Panc1 (cell line): ENCODE data around the gene OTUD1.

Source experiments
- CTCF ChIP-seq: fragments of 450-650 bp; IDR thresholded peaks from 2 replicates; pipeline ENCODE4 v1.5.1; 2017; ENCODE audit warnings: mild to moderate bottlenecking
- TF ChIP-seq, protein P1 (sequence below), 2 experiments: IDR thresholded peaks; 2 replicates each; pipeline ENCODE4 v1.6.1; 2011 to 2012; ENCODE audit warnings: low read depth in 2 of 2, control low read depth in 1 of 2, low read length in 1 of 2, mild to moderate bottlenecking in 1 of 2, moderate library complexity in 1 of 2; ENCODE audit not compliant: insufficient read depth in 1 of 2

GRCh38 chr10:23395017-23395416, 43.9 kb upstream of the OTUD1 start:
- TF ChIP-seq CTCF = no peak
- TF ChIP-seq, protein P1, sequence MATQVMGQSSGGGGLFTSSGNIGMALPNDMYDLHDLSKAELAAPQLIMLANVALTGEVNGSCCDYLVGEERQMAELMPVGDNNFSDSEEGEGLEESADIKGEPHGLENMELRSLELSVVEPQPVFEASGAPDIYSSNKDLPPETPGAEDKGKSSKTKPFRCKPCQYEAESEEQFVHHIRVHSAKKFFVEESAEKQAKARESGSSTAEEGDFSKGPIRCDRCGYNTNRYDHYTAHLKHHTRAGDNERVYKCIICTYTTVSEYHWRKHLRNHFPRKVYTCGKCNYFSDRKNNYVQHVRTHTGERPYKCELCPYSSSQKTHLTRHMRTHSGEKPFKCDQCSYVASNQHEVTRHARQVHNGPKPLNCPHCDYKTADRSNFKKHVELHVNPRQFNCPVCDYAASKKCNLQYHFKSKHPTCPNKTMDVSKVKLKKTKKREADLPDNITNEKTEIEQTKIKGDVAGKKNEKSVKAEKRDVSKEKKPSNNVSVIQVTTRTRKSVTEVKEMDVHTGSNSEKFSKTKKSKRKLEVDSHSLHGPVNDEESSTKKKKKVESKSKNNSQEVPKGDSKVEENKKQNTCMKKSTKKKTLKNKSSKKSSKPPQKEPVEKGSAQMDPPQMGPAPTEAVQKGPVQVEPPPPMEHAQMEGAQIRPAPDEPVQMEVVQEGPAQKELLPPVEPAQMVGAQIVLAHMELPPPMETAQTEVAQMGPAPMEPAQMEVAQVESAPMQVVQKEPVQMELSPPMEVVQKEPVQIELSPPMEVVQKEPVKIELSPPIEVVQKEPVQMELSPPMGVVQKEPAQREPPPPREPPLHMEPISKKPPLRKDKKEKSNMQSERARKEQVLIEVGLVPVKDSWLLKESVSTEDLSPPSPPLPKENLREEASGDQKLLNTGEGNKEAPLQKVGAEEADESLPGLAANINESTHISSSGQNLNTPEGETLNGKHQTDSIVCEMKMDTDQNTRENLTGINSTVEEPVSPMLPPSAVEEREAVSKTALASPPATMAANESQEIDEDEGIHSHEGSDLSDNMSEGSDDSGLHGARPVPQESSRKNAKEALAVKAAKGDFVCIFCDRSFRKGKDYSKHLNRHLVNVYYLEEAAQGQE (IDR thresholded peaks at IDR 0.05; ENCODE audit: insufficient read depth in 1 of 2, low read depth in 2 of 2, low read length in 1 of 2) = no peak
